Fibroblast of villous mesenchyme (primary cell): Measurements from ENCODE around the gene CCR8. TPM values are rescaled to one million over a fixed set of nuclear protein-coding genes. Genes with fewer than 3 reads are reported as not detected.

Source experiments
- DNase-seq: peaks from one replicate; pipeline ENCODE4 v3.0.0-alpha.2; 2010; ENCODE audit warnings: low read depth
- H3K4me3 ChIP-seq: 2 replicates; pipeline ENCODE4 v1.5.1; 2011; ENCODE audit warnings: low read depth, mild to moderate bottlenecking, low read length
- CTCF ChIP-seq: IDR thresholded peaks from 2 replicates; pipeline ENCODE4 v1.5.1; 2012; ENCODE audit warnings: low read depth, mild to moderate bottlenecking, low read length; ENCODE audit not compliant: insufficient read depth
- total RNA-seq: library from RNA; depleted of rRNA; stranded (reverse); fragments of >200 nt; gene quantifications from 2 replicates; pipeline ENCODE4 v1.2.3, GENCODE V29; 2012

Gene CCR8
- total RNA-seq, 1 donor = not detected

- DNase-seq = no peak
- H3K4me3 ChIP-seq = no peak overlapping the region
- no peak for TF ChIP-seq CTCF
Observed at GRCh38 chr3:39285332-39285731, 44.2 kb upstream of the CCR8 start.

DNA sequence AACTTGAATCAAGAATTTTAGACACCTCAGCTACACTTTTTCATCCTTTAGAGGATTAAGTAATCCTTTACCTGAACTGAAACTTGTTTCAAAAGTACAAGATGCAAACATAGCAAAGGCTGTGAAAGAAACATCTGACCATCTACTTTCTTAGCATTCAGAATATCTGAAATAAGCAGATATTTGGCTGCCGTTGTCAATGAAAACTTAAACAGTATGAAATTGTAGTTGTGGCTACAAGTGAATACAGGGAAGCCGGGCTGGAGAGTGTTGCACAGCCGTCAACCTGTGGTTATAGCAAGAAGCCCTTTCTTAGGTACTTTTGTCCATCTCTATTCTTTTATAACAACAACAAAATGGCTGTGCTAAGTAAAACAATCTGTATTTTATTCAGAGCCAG lies 42.7 kb upstream of the CCR8 start:
- no peak overlapping the region for H3K4me3 ChIP-seq
- no peak for TF ChIP-seq CTCF
- DNase-seq = no peak

GRCh38 chr3:39287216-39288164 lies 42.0 kb upstream of the CCR8 start:
- DNase-seq = no peak

DNA sequence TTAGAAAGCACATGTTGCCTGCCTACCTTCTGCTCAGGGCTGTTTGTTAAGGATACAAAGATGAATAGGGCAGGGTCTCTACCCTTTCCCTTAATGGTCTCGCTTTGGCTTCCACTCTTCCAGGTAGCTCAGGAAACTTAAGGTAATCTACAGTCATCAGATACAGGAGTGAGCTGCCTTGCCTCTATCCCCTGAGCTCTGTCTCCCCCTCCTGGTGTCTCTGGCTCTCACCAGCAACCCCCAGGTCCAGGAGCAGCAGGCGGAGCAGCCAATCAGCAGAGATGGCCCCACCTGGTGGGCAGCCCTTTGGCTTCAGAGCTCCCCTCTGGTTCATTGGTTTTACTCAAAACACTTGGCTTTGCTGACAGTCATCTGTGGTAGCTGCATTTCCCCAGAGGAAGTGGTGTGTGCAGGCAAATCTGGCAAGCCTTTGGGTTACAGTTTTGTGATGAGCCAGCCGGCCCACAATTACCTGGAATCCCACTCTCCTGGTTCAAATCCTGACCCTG lies 41.2 kb upstream of the CCR8 start:
- DNase-seq = peak; percentile 77
- TF ChIP-seq CTCF = peak; percentile 97
- H3K4me3 ChIP-seq = no peak overlapping the region

More at GRCh38 chr3:39287216-39288164, 42.0 kb upstream of the CCR8 start:
- TF ChIP-seq CTCF = no peak
- H3K4me3 ChIP-seq = no peak overlapping the region

DNA sequence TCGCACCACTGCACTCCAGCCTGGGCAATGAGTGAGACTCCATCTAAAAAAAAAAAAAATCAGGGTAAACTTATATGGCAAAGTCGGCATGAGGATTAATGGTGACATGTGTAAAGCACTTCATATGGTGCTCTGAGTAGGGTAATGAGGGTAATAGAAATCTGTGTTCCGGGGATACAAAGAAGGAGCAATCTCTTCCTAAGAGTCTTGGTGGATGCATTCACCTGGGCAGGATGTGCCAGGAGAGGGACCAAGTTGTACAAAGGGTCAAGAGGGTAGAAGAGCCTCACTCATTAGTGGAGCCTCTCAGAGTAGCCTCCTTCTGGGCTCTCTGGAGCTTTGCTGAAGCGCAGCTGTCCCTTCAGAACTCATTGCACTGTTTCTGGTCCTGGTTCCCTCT lies 40.4 kb upstream of the CCR8 start:
- peak; percentile 4 for TF ChIP-seq CTCF
- DNase-seq = no peak
- no peak overlapping the region for H3K4me3 ChIP-seq

GRCh38 chr3:39290255-39290654 lies 39.3 kb upstream of the CCR8 start:
- TF ChIP-seq CTCF = no peak
- DNase-seq = no peak
- H3K4me3 ChIP-seq = no peak overlapping the region
